ENCODE measurements around the gene PIK3CG. TPM values are rescaled to one million over a fixed set of nuclear protein-coding genes. Genes with fewer than 3 reads are reported as not detected.

PIK3CG gene
- polyA plus RNA-seq = under 1 TPM; 0.09 to 0.22 TPM

DNA sequence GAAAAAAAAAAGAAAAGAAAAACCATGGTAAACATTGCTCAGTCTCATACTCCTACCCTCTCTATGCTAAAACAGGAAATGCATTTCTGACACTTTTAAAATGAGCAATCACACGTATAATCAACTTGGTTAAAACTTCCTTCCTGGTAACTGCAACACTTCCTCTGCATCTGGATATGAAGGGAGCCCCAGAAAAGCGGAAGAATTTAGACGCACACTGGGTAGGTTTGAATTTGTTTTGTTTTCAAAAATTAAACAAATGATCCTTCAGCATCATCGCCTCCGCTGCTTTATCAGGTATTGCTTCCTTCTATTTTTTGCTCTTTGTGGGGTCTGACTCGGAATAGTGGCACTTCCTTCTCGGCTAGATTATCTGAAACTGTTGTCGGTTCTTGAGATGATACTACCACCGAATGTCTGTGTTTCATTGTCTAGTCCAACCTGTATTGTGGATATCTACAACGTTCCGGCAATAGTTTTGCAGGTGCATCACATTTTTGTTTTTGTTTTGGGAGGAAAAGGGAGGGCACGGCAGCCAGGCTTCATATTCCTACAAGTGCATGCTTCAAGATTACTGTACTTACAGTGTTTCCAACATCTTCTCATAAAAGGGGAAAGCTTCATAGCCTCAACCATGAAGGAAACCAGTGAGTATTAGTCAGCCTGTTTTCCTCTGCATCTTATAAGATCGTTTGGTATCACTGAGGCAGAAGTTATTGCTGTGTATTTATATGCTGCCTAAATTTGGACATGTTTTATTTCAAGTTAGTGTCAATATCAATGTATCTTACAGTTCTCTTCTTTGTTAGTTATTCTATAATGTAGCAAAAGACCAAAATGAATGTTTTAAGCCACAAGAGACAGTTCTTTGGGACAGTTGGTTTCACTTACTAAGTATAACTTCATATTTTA lies at the start of gene PIK3CG:
TSS of gene PIK3CG (plus strand) at position 153 of the 912 bp plus-strand sequence. CDS start 2,280 bp downstream, outside the sequence.
- peak within 1 kb of the TSS; percentile 24 to 34 for H3K4me3 ChIP-seq (ENCODE audit: low read depth in 1 of 2, low read length in 2 of 2)
- WGBS, 2 donors = 59 to 67% methylated on average over 13 of the region's 13 CpGs
- H3K36me3 ChIP-seq (ENCODE audit: control insufficient read depth in 2 of 2, insufficient read depth in 2 of 2, low read length in 1 of 2) = no peaks in the 10 kb centered on the region
- peaks cover 0 to 4% of the 10 kb centered on the region in 2 donors for H3K9me3 ChIP-seq (ENCODE audit: control insufficient read depth in 2 of 2, insufficient read depth in 1 of 2, low read depth in 1 of 2, low read length in 1 of 2)
- peak within 1 kb of the TSS in 1 of 2 donors; percentile 22 for H3K27ac ChIP-seq (ENCODE audit: low read depth in 2 of 2, low read length in 1 of 2)
- H3K4me1 ChIP-seq (ENCODE audit: control insufficient read depth in 2 of 2, insufficient read depth in 2 of 2, low read length in 1 of 2) = peaks cover 0 to 2% of the 10 kb centered on the region in 2 donors
- H3K27me3 ChIP-seq (ENCODE audit: control insufficient read depth in 1 of 2, insufficient read depth in 2 of 2, low read length in 2 of 2) = peaks cover 0 to 2% of the 10 kb centered on the region in 2 donors

DNA sequence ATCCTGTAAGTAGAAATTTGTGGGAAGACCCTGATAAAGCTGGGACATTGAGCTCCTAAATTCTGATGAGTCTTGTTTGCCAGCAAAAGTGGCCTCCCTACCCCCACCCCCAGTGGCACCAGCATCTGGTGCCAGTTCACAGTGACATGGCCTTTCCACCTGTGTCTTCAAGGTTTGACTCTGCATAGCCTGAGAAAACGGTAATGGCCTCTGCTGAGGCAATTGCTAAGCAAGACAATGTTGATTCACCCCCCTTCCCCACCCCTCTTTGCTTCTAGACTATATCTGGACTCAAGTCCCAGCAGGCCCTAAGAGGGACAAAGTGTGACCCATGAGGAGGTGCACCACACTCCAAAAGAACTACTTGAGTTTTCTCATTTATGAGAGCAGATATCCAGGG lies 48.0 kb upstream of the PIK3CG start:
- no peak overlapping the region for H3K27ac ChIP-seq (ENCODE audit: low read depth in 2 of 2, low read length in 1 of 2)
- H3K27me3 ChIP-seq (ENCODE audit: control insufficient read depth in 1 of 2, insufficient read depth in 2 of 2, low read length in 2 of 2) = no peaks in the 10 kb centered on the region
- no peak overlapping the region for H3K4me3 ChIP-seq (ENCODE audit: low read depth in 1 of 2, low read length in 2 of 2)
- no peaks in the 10 kb centered on the region for H3K9me3 ChIP-seq (ENCODE audit: control insufficient read depth in 2 of 2, insufficient read depth in 1 of 2, low read depth in 1 of 2, low read length in 1 of 2)
- H3K4me1 ChIP-seq (ENCODE audit: control insufficient read depth in 2 of 2, insufficient read depth in 2 of 2, low read length in 1 of 2) = no peaks in the 10 kb centered on the region
- 71 to 79% methylated on average over 1 of the region's 1 CpG for WGBS, 2 donors
- H3K36me3 ChIP-seq (ENCODE audit: control insufficient read depth in 2 of 2, insufficient read depth in 2 of 2, low read length in 1 of 2) = no peaks in the 10 kb centered on the region

- Histone ChIP-seq H3K4me3 (ENCODE audit: low read depth in 1 of 2, low read length in 2 of 2) (no peak overlapping the region), H3K27ac (ENCODE audit: low read depth in 2 of 2, low read length in 1 of 2) (no peak overlapping the region), H3K4me1 (ENCODE audit: control insufficient read depth in 2 of 2, insufficient read depth in 2 of 2, low read length in 1 of 2) (no peaks in the 10 kb centered on the region), H3K36me3 (ENCODE audit: control insufficient read depth in 2 of 2, insufficient read depth in 2 of 2, low read length in 1 of 2) (no peaks in the 10 kb centered on the region), H3K9me3 (ENCODE audit: control insufficient read depth in 2 of 2, insufficient read depth in 1 of 2, low read depth in 1 of 2, low read length in 1 of 2) (no peaks in the 10 kb centered on the region), H3K27me3 (ENCODE audit: control insufficient read depth in 1 of 2, insufficient read depth in 2 of 2, low read length in 2 of 2) (no peaks in the 10 kb centered on the region)
- WGBS, 2 donors = 32 to 87% methylated on average over 1 of the region's 1 CpG
Measured at GRCh38 chr7:106818736-106819135, 46.3 kb upstream of the PIK3CG start.

DNA sequence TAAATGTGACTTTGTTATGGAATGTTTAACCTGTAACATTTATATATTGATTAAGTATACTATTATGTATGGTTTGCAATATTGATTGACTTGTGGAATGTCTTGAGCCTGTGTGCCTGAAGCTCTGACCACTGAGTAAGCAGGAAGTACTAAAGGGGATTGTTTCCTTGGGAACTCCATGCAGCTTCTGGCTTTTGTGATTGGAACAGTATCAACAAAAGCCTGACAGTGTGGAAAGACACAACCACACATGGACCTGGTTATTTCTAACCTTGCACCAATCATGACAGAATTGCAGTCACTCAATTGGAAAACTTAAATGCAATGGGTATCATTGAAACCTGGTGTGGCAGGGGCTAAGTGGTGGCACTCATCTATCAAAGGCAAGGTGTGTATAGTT lies 45.5 kb upstream of the PIK3CG start:
- Histone ChIP-seq H3K9me3 (ENCODE audit: control insufficient read depth in 2 of 2, insufficient read depth in 1 of 2, low read depth in 1 of 2, low read length in 1 of 2) (no peaks in the 10 kb centered on the region), H3K27me3 (ENCODE audit: control insufficient read depth in 1 of 2, insufficient read depth in 2 of 2, low read length in 2 of 2) (no peaks in the 10 kb centered on the region), H3K27ac (ENCODE audit: low read depth in 2 of 2, low read length in 1 of 2) (no peak overlapping the region), H3K4me1 (ENCODE audit: control insufficient read depth in 2 of 2, insufficient read depth in 2 of 2, low read length in 1 of 2) (no peaks in the 10 kb centered on the region), H3K4me3 (ENCODE audit: low read depth in 1 of 2, low read length in 2 of 2) (no peak overlapping the region), H3K36me3 (ENCODE audit: control insufficient read depth in 2 of 2, insufficient read depth in 2 of 2, low read length in 1 of 2) (no peaks in the 10 kb centered on the region)

- no peak overlapping the region for H3K4me3 ChIP-seq (ENCODE audit: low read depth in 1 of 2, low read length in 2 of 2)
- 78 to 90% methylated on average over 4 of the region's 4 CpGs for WGBS, 2 donors
Measured at GRCh38 chr7:106820321-106821217, 44.5 kb upstream of the PIK3CG start.

GRCh38 chr7:106823631-106824030 lies 41.5 kb upstream of the PIK3CG start:
- H3K27ac ChIP-seq (ENCODE audit: low read depth in 2 of 2, low read length in 1 of 2) = no peak overlapping the region

More at GRCh38 chr7:106820321-106821217, 44.5 kb upstream of the PIK3CG start:
- Histone ChIP-seq H3K4me1 (ENCODE audit: control insufficient read depth in 2 of 2, insufficient read depth in 2 of 2, low read length in 1 of 2) (no peaks in the 10 kb centered on the region), H3K27ac (ENCODE audit: low read depth in 2 of 2, low read length in 1 of 2) (no peak overlapping the region), H3K9me3 (ENCODE audit: control insufficient read depth in 2 of 2, insufficient read depth in 1 of 2, low read depth in 1 of 2, low read length in 1 of 2) (no peaks in the 10 kb centered on the region), H3K27me3 (ENCODE audit: control insufficient read depth in 1 of 2, insufficient read depth in 2 of 2, low read length in 2 of 2) (no peaks in the 10 kb centered on the region), H3K36me3 (ENCODE audit: control insufficient read depth in 2 of 2, insufficient read depth in 2 of 2, low read length in 1 of 2) (no peaks in the 10 kb centered on the region)

GRCh38 chr7:106824458-106824857 lies 40.6 kb upstream of the PIK3CG start:
- no peaks in the 10 kb centered on the region for H3K27me3 ChIP-seq (ENCODE audit: control insufficient read depth in 1 of 2, insufficient read depth in 2 of 2, low read length in 2 of 2)
- H3K4me1 ChIP-seq (ENCODE audit: control insufficient read depth in 2 of 2, insufficient read depth in 2 of 2, low read length in 1 of 2) = no peaks in the 10 kb centered on the region
- no peak overlapping the region for H3K4me3 ChIP-seq (ENCODE audit: low read depth in 1 of 2, low read length in 2 of 2)
- no peaks in the 10 kb centered on the region for H3K36me3 ChIP-seq (ENCODE audit: control insufficient read depth in 2 of 2, insufficient read depth in 2 of 2, low read length in 1 of 2)
- H3K27ac ChIP-seq (ENCODE audit: low read depth in 2 of 2, low read length in 1 of 2) = no peak overlapping the region
- H3K9me3 ChIP-seq (ENCODE audit: control insufficient read depth in 2 of 2, insufficient read depth in 1 of 2, low read depth in 1 of 2, low read length in 1 of 2) = peaks cover 0 to 2% of the 10 kb centered on the region in 2 donors
- WGBS, 2 donors = 94% methylated on average over 4 of the region's 4 CpGs

More at GRCh38 chr7:106823631-106824030, 41.5 kb upstream of the PIK3CG start:
- Histone ChIP-seq H3K4me1 (ENCODE audit: control insufficient read depth in 2 of 2, insufficient read depth in 2 of 2, low read length in 1 of 2) (no peaks in the 10 kb centered on the region), H3K36me3 (ENCODE audit: control insufficient read depth in 2 of 2, insufficient read depth in 2 of 2, low read length in 1 of 2) (no peaks in the 10 kb centered on the region), H3K27me3 (ENCODE audit: control insufficient read depth in 1 of 2, insufficient read depth in 2 of 2, low read length in 2 of 2) (no peaks in the 10 kb centered on the region), H3K4me3 (ENCODE audit: low read depth in 1 of 2, low read length in 2 of 2) (no peak overlapping the region), H3K9me3 (ENCODE audit: control insufficient read depth in 2 of 2, insufficient read depth in 1 of 2, low read depth in 1 of 2, low read length in 1 of 2) (no peaks in the 10 kb centered on the region)

GRCh38 chr7:106827626-106828025 lies 37.5 kb upstream of the PIK3CG start:
- Histone ChIP-seq H3K27me3 (ENCODE audit: control insufficient read depth in 1 of 2, insufficient read depth in 2 of 2, low read length in 2 of 2) (no peaks in the 10 kb centered on the region), H3K9me3 (ENCODE audit: control insufficient read depth in 2 of 2, insufficient read depth in 1 of 2, low read depth in 1 of 2, low read length in 1 of 2) (peaks cover 0 to 2% of the 10 kb centered on the region in 2 donors), H3K27ac (ENCODE audit: low read depth in 2 of 2, low read length in 1 of 2) (no peak overlapping the region), H3K4me1 (ENCODE audit: control insufficient read depth in 2 of 2, insufficient read depth in 2 of 2, low read length in 1 of 2) (no peaks in the 10 kb centered on the region), H3K4me3 (ENCODE audit: low read depth in 1 of 2, low read length in 2 of 2) (no peak overlapping the region), H3K36me3 (ENCODE audit: control insufficient read depth in 2 of 2, insufficient read depth in 2 of 2, low read length in 1 of 2) (no peaks in the 10 kb centered on the region)
- 66 to 70% methylated on average over 2 of the region's 2 CpGs for WGBS, 2 donors

DNA sequence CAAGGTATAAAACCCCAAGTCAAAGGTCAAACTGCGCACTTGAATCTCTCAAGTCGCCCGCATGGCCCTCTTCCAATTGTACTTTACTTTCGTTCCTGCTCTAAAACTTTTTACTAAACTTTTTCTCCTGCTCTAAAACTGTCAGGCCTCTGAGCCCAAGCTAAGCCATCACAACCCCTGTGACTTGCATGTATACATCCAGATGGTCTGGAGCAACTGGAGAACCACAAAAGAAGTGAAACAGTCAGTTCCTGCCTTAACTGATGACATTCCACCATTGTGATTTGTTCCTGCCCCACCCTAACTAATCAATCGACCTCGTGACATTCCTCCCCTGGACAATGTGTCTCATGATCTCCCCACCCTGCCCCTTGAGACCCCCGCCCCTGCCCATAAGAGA lies 35.6 kb upstream of the PIK3CG start:
- H3K36me3 ChIP-seq (ENCODE audit: control insufficient read depth in 2 of 2, insufficient read depth in 2 of 2, low read length in 1 of 2) = no peaks in the 10 kb centered on the region
- WGBS, 2 donors = 82% methylated on average over 7 of the region's 7 CpGs

More for the DNA sequence above, 35.6 kb upstream of the PIK3CG start:
- no peaks in the 10 kb centered on the region for H3K27me3 ChIP-seq (ENCODE audit: control insufficient read depth in 1 of 2, insufficient read depth in 2 of 2, low read length in 2 of 2)
- no peaks in the 10 kb centered on the region for H3K4me1 ChIP-seq (ENCODE audit: control insufficient read depth in 2 of 2, insufficient read depth in 2 of 2, low read length in 1 of 2)
- no peak overlapping the region for H3K4me3 ChIP-seq (ENCODE audit: low read depth in 1 of 2, low read length in 2 of 2)
- H3K9me3 ChIP-seq (ENCODE audit: control insufficient read depth in 2 of 2, insufficient read depth in 1 of 2, low read depth in 1 of 2, low read length in 1 of 2) = peaks cover 0 to 2% of the 10 kb centered on the region in 2 donors
- no peak overlapping the region for H3K27ac ChIP-seq (ENCODE audit: low read depth in 2 of 2, low read length in 1 of 2)
